ENCODE measurements around the gene SYT9. TPM values are rescaled to one million over a fixed set of nuclear protein-coding genes. Genes with fewer than 3 reads are reported as not detected.

The SYT9 gene
- total and polyA plus RNA-seq, 2 of the 8 experiments (the other 6 are each of a cell fraction or from before 2014, with no cell fraction given): 1.5 to 2.9 TPM

DNA sequence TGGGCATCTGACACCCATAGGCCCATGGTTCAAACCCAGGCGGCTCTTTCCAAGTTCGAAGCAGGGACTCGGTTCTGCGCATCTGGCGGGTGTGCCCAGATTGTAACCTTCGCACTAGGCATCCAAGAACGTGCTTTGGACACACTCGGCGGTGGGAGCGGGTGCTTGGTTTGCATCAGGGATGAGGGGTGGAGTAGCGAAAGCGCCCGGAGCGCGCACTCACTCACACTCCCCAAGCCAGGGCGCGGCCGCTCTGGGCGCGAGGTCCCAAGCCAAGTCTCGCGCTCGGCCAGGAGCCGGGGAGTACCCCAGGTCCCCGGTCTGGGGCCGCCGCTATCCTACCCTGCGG, 243 bp upstream of the SYT9 start:
- Histone ChIP-seq H3K4me1 (replicated peaks in 1 of 4; ENCODE audit: control insufficient read depth in 3 of 4, insufficient read depth in 4 of 4, low read length in 3 of 4) (peaks cover 0 to 6% (median 2%) of the 10 kb centered on the region in 4 experiments; a peak in 5 of 7 replicates), H4K91ac (replicated peaks; ENCODE audit: insufficient read length, low read length) (no peak overlapping the region), H3K14ac (ENCODE audit: insufficient read length) (no peak overlapping the region), H3K79me2 (ENCODE audit: control insufficient read depth in 1 of 2, insufficient read depth in 2 of 2, low read length in 2 of 2) (no peaks in the 10 kb centered on the region), H3K36me3 (ENCODE audit: control insufficient read depth in 2 of 4, insufficient read depth in 4 of 4, low read length in 3 of 4) (no peaks in the 10 kb centered on the region), H3K4me3 (ENCODE audit: extremely low read depth in 1 of 4, insufficient read depth in 2 of 4, low read depth in 3 of 4, low read length in 4 of 4) (peak overlapping the region; percentile 67 to 81 (median 70)), H2BK120ac (replicated peaks; ENCODE audit: low read depth, low read length) (no peak overlapping the region), H2BK20ac (ENCODE audit: low read length) (no peak overlapping the region), H2AK5ac (ENCODE audit: low read depth, low read length) (no peak overlapping the region), H3K18ac (ENCODE audit: extremely low read depth, low read length) (peak overlapping the region; percentile 60; the same call in 1 of the 2 replicates), H3K79me1 (ENCODE audit: low read depth, low read length) (no peaks in the 10 kb centered on the region), H3K4me2 (ENCODE audit: insufficient read depth in 1 of 2, low read depth in 2 of 2, low read length in 2 of 2) (peak overlapping the region; percentile 74 to 77), H2AFZ (ENCODE audit: low read length) (peak overlapping the region; percentile 97), H2BK12ac (ENCODE audit: low read depth, low read length) (peak overlapping the region; percentile 39; the same call in 1 of the 2 replicates), H3K23me2 (ENCODE audit: low read depth, low read length) (peaks cover 17% of the 10 kb centered on the region), H3K9ac (replicated peaks in 1 of 4; ENCODE audit: extremely low read depth in 1 of 4, low read depth in 3 of 4, low read length in 3 of 4) (peak overlapping the region in 1 of 4 experiments; percentile 32; a peak in 3 of 7 replicates), H3K27ac (ENCODE audit: low read depth, low read length) (no peak overlapping the region), H3K23ac (ENCODE audit: insufficient read length) (no peak overlapping the region), H3K27me3 (replicated peaks in 1 of 4; ENCODE audit: control insufficient read depth in 3 of 4, extremely low read depth in 1 of 4, insufficient read depth in 3 of 4, low read length in 3 of 4) (peaks cover 9 to 42% (median 25%) of the 10 kb centered on the region in 4 experiments), H3K56ac (replicated peaks; ENCODE audit: insufficient read length, low read depth, low read length) (no peak overlapping the region), H2BK5ac (ENCODE audit: low read depth, low read length) (no peak overlapping the region), H3K4ac (replicated peaks; ENCODE audit: insufficient read length, low read depth, low read length) (no peak overlapping the region), H4K20me1 (replicated peaks in 1 of 2; ENCODE audit: control insufficient read depth in 1 of 2, insufficient read depth in 2 of 2, low read length in 2 of 2) (no peaks in the 10 kb centered on the region), H4K8ac (ENCODE audit: extremely low read depth, insufficient read depth, low read length) (peak overlapping the region; percentile 83; the same call in 1 of the 2 replicates), H4K5ac (ENCODE audit: insufficient read length, low read depth, low read length) (no peak overlapping the region), H2BK15ac (ENCODE audit: low read length) (no peak overlapping the region), H3K9me3 (ENCODE audit: insufficient read depth in 2 of 2, low read depth in 1 of 2, low read length in 1 of 2) (no peaks in the 10 kb centered on the region)
- ChIA-PET CTCF (ENCODE audit: partially characterized antibody) (interaction anchor here (1.7 kb wide), 1 partner anchor 189 kb away, joined by 4 read pairs; no protein-coding TSS in a partner anchor), POLR2A (ENCODE audit: partially characterized antibody) (no interaction called here)
- FAIRE-seq (no peak), DNase-seq (ENCODE audit: low read depth in 1 of 2, low spot score in 2 of 2) (no peak)
- WGBS, 2 experiments (ENCODE audit: extremely low coverage in 1 of 2, insufficient coverage in 1 of 2, insufficient read length in 1 of 2, insufficient replicate concordance in 2 of 2, low coverage in 1 of 2, low lambda C conversion rate in 2 of 2, missing lambda C conversion rate in 1 of 2): 4% methylated on average over 28 of the region's 28 CpGs; no CpG with 5 or more reads in 1 of the 2 experiments
- TF ChIP-seq RAD21 (IDR thresholded peaks at IDR 0.05 in 1 of 2, conservative IDR thresholded peaks at IDR 0.05 in 1 of 2; ENCODE audit: low read depth in 2 of 2, low read length in 2 of 2) (no peak), SUZ12 (IDR thresholded peaks at IDR 0.05; ENCODE audit: low read length) (peak; percentile 21; the same call in 1 of the 2 replicates), KDM4A (IDR thresholded peaks at IDR 0.05; ENCODE audit: low read depth, low read length, severe bottlenecking) (peak; percentile 45), CTBP2 (IDR thresholded peaks at IDR 0.05; ENCODE audit: borderline replicate concordance, insufficient read depth, insufficient read length, low read length) (peak; percentile 47), PHF8 (conservative IDR thresholded peaks at IDR 0.05; ENCODE audit: low read depth, low read length) (peak; percentile 35; the same call in 1 of the 2 replicates), EGR1 (IDR thresholded peaks at IDR 0.05; ENCODE audit: borderline replicate concordance, low read depth, low read length) (no peak), ZNF274 (IDR thresholded peaks at IDR 0.05; ENCODE audit: borderline replicate concordance, extremely low read depth, low read length) (no peak), JUN (IDR thresholded peaks at IDR 0.05; ENCODE audit: low read depth, low read length) (no peak), TCF12 (IDR thresholded peaks at IDR 0.05; ENCODE audit: low read depth, low read length) (no peak), BCL11A (IDR thresholded peaks at IDR 0.05; ENCODE audit: low read depth in 2 of 2, low read length in 2 of 2) (no peak), E2F6 (IDR thresholded peaks at IDR 0.05) (peak; percentile 46)
- TF ChIP-seq, protein P1, sequence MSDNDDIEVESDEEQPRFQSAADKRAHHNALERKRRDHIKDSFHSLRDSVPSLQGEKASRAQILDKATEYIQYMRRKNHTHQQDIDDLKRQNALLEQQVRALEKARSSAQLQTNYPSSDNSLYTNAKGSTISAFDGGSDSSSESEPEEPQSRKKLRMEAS (IDR thresholded peaks at IDR 0.05): no peak; the same call in 1 of the 2 replicates

Measured in H1 (cell line).